GM18502 (cell line): ENCODE data around the gene CRIP2.

Source experiments
- ATAC-seq: cut with Tn5 transposase; IDR thresholded peaks from one replicate; pipeline ENCODE4 v1.9.1; 2021; ENCODE audit warnings: mild to moderate bottlenecking; ENCODE audit not compliant: unreplicated experiment, poor library complexity

Gene CRIP2

DNA sequence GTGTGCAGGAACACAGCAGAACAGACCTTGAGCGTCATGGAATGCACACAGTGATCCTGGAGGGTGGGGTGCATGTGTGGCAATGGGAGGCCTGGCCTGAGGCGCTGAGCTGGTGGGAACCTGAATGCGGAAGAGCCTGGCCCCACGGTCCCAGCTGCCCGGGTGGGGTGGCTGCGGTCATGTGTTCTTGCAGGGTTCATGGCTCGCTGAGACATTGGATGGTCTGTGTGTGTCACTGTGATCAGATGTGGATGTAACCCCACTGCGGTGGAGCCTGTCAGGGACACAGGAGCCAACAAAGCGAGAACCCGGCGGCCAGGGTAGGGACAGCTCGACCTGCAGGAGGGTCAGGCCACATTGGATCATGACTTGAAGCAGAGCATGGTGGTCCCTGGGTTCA is 31.8 kb upstream of the CRIP2 start:
- ATAC-seq = no peak

GRCh38 chr14:105444859-105445258 is 29.8 kb upstream of the CRIP2 start:
- ATAC-seq = no peak

DNA sequence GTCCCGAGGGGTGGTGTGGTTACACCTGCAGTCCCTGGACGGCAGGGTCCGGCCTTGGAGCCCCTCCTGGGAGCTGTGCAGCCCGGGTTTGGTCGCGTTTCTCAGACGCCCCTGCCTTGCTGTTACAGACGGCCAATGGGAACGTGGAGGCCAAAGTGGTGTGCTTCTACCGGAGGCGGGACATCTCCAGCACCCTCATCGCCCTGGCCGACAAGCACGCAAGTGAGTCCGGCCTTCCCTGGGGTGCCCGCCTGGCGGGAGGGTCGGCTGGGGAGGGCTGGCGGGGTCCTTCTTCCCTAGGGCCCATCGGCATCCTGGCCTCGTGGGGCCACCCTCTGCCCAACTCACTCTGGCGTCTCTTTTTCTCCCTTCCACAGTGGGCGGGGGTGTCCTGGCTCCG is 29.3 kb upstream of the CRIP2 start:
- ATAC-seq = no peak

- no peak for ATAC-seq
Measured at GRCh38 chr14:105445901-105446845, 28.4 kb upstream of the CRIP2 start.

DNA sequence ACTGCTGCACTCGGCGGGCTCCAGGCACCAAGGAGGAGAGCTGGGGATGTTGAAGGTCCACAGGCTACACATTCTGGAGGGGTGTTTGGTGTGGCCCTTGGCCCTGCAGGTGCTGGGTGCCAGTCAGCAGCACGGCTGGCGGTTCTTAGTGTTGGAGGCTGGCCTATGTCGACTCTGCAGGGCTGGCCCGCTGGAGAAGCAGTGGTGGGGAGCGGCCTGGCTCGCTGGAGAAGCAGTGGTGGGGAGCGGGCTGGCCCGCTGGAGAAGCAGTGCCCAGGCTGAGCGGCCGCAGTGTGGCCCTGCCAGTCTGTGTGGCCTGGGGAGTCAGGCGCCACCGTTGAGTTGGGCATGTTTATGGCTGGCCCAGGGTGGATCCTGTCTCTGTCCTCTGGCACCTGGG is 27.6 kb upstream of the CRIP2 start:
- ATAC-seq = no peak

DNA sequence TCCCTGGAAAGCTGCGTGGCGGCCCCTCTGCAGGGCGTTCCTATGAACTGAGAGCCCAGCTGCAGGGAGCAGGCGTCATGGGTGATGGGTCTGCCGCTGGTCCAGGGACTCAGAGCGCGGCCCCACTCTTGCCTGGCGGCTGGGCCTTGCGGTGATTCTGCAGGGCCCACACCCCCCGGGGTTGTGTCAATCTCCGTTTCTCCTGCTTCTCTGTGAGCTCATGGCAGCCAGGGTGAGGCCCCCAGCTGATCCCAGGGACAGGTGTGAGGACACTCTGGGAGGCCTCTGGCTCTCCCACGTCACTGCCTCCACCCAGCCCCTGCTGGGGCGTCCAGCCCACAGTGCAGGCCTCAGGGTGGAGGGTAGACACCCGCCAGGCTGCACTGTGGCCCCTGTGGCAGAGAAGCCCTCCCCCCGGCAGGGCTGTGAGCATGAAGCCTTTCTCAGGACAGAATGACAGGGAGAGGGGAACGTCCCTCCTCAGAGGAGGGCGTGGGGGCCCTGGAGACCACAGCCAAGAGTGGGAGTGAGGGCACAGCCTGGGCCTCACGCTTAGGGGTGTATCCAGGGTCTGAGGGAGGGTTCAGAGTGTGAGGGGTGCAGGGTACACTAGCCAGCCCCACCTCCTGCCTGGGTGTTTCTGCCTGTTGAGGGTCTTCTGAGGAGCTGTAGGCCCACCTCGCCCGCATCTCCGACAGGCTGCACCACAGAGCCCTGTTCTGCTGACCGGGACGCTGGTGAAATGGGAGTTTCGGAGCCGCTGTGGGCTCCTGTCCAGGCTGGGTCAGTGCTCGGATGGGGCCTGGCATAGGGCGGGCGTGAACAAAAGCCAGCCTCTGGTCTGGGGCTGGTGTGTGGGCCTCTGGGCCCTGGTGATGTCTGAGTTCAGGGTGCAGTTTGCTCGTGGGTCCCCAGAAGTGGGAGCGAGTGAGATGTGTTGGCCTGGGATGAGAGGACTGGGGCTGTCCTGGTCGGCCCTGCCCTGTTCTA is 26.7 kb upstream of the CRIP2 start:
- no peak for ATAC-seq

DNA sequence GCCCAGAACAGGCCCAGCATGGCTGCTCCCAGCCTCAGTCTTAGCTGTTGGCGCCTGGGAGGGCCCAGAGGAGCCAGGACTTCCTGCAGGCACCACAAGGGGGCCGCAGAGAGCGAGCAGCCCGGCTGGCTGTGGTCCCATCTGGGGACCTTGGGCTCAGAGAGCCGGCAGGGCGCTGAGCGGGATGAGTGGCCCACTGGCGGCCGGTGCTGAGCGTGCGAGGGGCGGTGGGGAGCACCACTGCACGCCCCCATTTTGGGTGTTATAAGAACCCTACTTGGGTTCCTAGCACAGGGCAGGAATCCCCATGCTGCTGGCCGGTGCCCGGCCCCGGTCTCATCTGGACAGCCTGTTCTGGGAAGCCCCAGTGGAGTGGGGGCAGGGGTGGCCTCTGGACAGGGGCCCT is 25.9 kb upstream of the CRIP2 start:
- ATAC-seq = no peak

- no peak for ATAC-seq
Measured at GRCh38 chr14:105449276-105450122, 25.1 kb upstream of the CRIP2 start.

DNA sequence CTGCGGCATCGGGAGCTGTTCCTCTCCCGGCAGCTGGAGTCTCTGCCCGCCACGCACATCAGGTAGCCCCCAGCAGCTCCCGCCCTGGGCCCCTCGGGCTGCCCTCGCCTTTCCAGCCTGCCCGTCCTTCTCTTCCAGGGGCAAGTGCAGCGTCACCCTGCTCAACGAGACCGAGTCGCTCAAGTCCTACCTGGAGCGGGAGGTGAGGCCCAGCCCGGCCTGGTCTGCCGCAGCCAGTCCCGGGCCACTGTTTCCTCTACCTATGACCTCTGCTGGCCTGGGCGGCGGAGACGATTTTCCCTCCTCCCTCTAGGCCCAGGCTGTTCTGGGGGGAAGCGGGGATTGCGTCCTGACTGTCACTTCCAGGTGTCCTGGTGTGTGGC is 24.5 kb upstream of the CRIP2 start:
- ATAC-seq = no peak

DNA sequence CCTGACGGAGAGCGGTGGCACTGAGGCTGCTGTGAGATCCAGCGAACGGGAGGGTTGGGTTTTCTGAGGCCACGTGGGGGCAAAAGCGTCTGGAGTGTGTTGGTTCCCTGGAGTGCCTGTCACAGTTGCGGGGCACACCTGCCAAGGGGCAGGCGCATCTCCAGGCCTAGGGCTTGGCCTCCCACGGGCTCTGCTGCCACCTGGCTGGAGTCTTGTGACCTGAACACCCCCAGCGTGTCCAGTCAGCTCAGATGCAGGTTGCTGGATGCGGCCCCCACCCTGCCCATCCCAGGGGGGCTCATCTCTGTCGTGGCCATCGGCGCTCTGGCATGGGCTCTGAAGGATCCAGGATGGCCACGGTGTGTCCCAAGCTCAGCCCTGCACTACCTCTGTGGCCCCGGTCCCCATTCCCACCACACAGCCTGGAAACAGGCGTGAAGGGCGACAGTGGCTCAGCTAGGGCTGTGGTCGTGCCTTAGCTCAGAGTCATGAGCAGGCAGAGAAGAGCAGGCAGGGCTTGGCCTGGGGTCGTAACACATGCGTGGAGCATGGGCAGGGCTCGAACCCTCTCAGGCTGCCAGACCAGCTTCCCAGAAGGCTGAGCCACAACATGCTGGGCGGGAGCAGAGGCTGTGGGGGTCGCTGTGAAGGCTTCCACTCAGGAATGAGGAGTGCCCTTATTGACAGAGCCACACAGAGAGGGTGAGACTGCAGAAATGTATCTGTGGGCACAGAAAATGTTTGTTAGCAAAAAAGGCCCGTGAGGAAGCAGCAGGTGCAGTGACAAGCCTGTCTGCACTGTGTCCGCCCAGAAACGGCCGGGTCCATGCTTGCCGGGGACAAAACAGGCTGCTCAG is 23.5 kb upstream of the CRIP2 start:
- ATAC-seq = no peak

- ATAC-seq = no peak
Measured at GRCh38 chr14:105452963-105453362, 21.7 kb upstream of the CRIP2 start.

GRCh38 chr14:105453847-105454246 is 20.8 kb upstream of the CRIP2 start:
- no peak for ATAC-seq

- no peak for ATAC-seq
Measured at GRCh38 chr14:105455086-105455640, 19.5 kb upstream of the CRIP2 start.

DNA sequence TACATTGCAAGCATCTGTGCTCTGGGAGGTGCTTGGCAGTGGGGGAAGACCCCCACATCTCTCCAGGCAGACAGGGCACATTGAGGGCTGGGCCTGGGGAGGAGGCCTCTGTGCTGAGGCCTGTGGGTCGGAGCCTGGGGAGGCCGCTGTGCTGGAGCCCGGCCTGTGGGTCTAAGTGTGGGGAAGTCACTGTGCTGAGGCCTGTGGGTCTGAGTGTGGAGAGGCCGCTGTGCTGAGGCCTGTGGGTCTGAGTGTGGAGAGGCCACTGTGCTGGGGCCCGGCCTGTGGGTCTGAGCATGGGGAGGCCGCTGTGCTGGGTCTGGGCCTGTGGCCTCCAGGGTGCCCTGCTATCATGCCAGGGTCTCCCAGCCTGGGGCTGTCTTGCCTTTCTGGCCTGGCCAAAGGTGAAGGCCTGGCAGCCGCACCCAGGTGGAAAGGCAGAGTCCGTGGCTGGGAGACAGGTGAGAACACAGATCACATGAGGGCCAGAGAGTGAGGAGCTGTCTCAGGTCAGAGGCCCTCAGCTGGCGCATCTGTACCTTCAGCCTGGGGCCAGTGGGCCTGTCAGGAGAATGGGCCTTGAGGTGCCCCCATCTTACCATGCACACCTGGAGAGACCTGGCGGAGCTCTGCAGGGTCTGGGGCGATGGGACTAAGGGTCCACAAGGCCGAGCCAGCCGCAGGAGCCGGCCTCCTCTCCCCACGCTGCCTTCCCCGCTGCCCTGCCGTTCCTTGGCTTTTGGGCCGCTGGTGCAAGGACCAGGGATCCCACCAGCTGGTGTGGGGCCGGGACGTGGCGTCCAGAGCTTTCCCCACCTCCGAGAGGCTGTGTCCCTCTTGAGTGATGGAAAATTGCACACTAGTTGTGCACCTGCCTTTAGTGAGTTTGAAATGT is 18.6 kb upstream of the CRIP2 start:
- ATAC-seq = no peak

DNA sequence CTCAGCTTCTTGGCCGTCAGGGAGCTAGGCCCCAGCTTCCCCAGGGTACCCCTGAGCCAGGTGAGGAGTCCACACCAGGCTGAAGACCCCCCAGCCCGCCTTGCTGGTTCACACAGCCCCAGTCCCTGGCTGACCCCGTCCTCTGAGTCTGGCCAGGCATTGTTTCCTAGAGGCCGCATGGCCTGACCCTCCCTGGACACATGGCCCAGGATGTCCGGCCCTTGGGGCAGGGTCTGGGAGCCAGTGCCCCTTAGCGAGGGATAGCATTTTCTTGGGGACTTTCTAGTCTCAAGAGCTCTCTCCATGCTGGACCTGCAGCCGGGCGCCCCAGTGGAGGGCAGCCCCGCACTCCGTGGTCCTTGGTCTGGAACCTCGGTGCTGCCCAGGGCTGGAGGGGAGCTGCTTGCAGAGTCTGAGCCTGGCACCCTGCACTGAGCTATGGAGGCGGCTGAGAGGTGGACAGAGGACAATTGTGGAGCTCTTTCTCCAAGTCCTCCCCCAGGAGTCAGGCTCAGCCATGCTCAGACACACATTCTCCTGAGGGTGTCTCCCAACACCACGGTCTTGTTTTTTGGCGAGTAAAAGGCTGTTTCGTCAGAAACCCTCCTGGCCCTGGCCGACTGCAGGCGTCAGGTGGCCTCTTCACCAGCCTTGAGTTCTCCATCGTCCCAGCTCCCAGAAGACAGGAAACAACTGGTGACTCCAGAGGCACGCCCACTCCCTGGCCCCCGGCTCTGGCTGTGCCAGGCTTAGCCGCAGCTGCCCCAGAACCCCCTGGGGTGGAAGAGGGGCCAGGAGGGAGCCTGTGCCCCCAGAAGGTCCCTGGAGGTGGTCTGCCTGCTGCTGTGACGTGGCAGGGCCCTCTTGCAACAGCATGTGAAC is 17.6 kb upstream of the CRIP2 start:
- no peak for ATAC-seq

- no peak for ATAC-seq
Measured at GRCh38 chr14:105458010-105458409, 16.6 kb upstream of the CRIP2 start.

GRCh38 chr14:105458571-105458970 is 16.1 kb upstream of the CRIP2 start:
- ATAC-seq = no peak
